H1 (cell line): Measurements from ENCODE around the gene LAMTOR5. TPM values are rescaled to one million over a fixed set of nuclear protein-coding genes. Genes with fewer than 3 reads are reported as not detected.
"Not testable (repeated sequence)": the region's sequence is repeated elsewhere in the genome, so short reads cannot be mapped to it uniquely, and the experiment has no call there.

Experiments
- CTCF ChIA-PET: fragments of 300-600 bp; sonication (Branson Sonifier 250); formaldehyde crosslinking; loops from one replicate; lab custom pipeline; 2021; ENCODE audit not compliant: partially characterized antibody; lab: Charles Lee
- POLR2A ChIA-PET: fragments of 300-600 bp; sonication (Branson Sonifier 250); formaldehyde crosslinking; loops from one replicate; lab custom pipeline; 2021; ENCODE audit warnings: inconsistent platforms; ENCODE audit not compliant: partially characterized antibody; lab: Charles Lee
- DNase-seq, 2 experiments: peaks; one replicate each; pipeline versions ENCODE4 v3.0.0 to v3.0.0-alpha.2; 2010 to 2022; ENCODE audit warnings: low spot score in 2 of 2, low read depth in 1 of 2, mixed read lengths in 1 of 2
- FAIRE-seq: peaks from 2 replicates; lab custom pipeline; 2011; peaks lifted over from hg19 to GRCh38; lab: Jason Lieb, UNC
- H2AFZ ChIP-seq: 2 replicates; pipeline ENCODE4 v1.8.1; 2012; ENCODE audit warnings: low read length, inconsistent platforms
- H2AK5ac ChIP-seq: 2 replicates; pipeline ENCODE4 v1.6.1; 2013; ENCODE audit warnings: low read depth, low read length
- H2BK120ac ChIP-seq: replicated peaks from 2 replicates; pipeline ENCODE3; 2013; ENCODE audit warnings: low read depth, low read length, inconsistent platforms
- H2BK12ac ChIP-seq: 2 replicates; pipeline ENCODE4 v1.6.1; 2013; ENCODE audit warnings: low read depth, low read length
- H2BK15ac ChIP-seq: 2 replicates; pipeline ENCODE4 v1.6.1; 2013; ENCODE audit warnings: low read length
- H2BK20ac ChIP-seq: 2 replicates; pipeline ENCODE4 v1.6.1; 2013; ENCODE audit warnings: low read length
- H2BK5ac ChIP-seq: 2 replicates; pipeline ENCODE4 v1.6.1; 2013; ENCODE audit warnings: low read depth, low read length
- H3K14ac ChIP-seq: 2 replicates; pipeline ENCODE4 v1.6.1; 2013; ENCODE audit warnings: inconsistent platforms; ENCODE audit not compliant: insufficient read length
- H3K18ac ChIP-seq: 2 replicates; pipeline ENCODE4 v1.6.1; 2013; ENCODE audit warnings: low read length; ENCODE audit errors: extremely low read depth
- H3K23ac ChIP-seq: 2 replicates; pipeline ENCODE4 v1.6.1; 2013; ENCODE audit warnings: inconsistent platforms; ENCODE audit not compliant: insufficient read length
- H3K23me2 ChIP-seq: 2 replicates; pipeline ENCODE4 v1.6.1; 2013; ENCODE audit warnings: low read depth, low read length
- H3K27ac ChIP-seq: 2 replicates; pipeline ENCODE4 v1.6.1; 2011; ENCODE audit warnings: low read depth, low read length, inconsistent platforms
- H3K27me3 ChIP-seq, 4 experiments: replicated peaks in 1 of 4; 1 replicate in 1 of 4; 2 replicates in 3 of 4; pipeline versions ENCODE4 v1.6.1 to v1.8.1; 2011 to 2013; ENCODE audit warnings: low read length in 3 of 4, mild to moderate bottlenecking in 3 of 4, inconsistent platforms in 2 of 4, mixed read lengths in 2 of 4, moderate library complexity in 1 of 4; ENCODE audit not compliant: control insufficient read depth in 3 of 4, insufficient read depth in 3 of 4; ENCODE audit errors: extremely low read depth in 1 of 4
- H3K36me3 ChIP-seq, 4 experiments: 2 replicates each; pipeline versions ENCODE4 v1.6.1 to v1.8.1; 2011 to 2013; ENCODE audit warnings: mild to moderate bottlenecking in 4 of 4, low read length in 3 of 4, moderate library complexity in 2 of 4, control low read depth in 1 of 4, inconsistent platforms in 1 of 4; ENCODE audit not compliant: insufficient read depth in 4 of 4, control insufficient read depth in 2 of 4
- H3K4ac ChIP-seq: replicated peaks from 2 replicates; pipeline ENCODE3; 2013; ENCODE audit warnings: low read length, low read depth, mixed read lengths, inconsistent platforms; ENCODE audit not compliant: insufficient read length
- H3K4me1 ChIP-seq, 4 experiments: replicated peaks in 1 of 4; 1 replicate in 1 of 4; 2 replicates in 3 of 4; pipeline versions ENCODE4 v1.6.1 to v1.8.1; 2011 to 2013; ENCODE audit warnings: low read length in 3 of 4, inconsistent platforms in 2 of 4, mixed read lengths in 1 of 4; ENCODE audit not compliant: insufficient read depth in 4 of 4, control insufficient read depth in 3 of 4
- H3K4me2 ChIP-seq, 2 experiments: 2 replicates each; pipeline versions ENCODE4 v1.6.1 to v1.8.1; 2011 to 2013; ENCODE audit warnings: low read depth in 2 of 2, low read length in 2 of 2, control low read depth in 1 of 2, inconsistent platforms in 1 of 2, mild to moderate bottlenecking in 1 of 2; ENCODE audit not compliant: insufficient read depth in 1 of 2
- H3K4me3 ChIP-seq, 4 experiments: fragments of 200-600, 300-600 bp in 1 of 4; sonication (generic), shearing (Covaris generic), sonication (Bioruptor Twin) in 1 of 4; 2 replicates each; pipeline versions ENCODE4 v1.5.1 to v1.8.1; 2011 to 2016; ENCODE audit warnings: low read length in 4 of 4, low read depth in 3 of 4, control low read depth in 2 of 4, inconsistent platforms in 2 of 4, mild to moderate bottlenecking in 2 of 4, mixed read lengths in 1 of 4, moderate library complexity in 1 of 4; ENCODE audit not compliant: insufficient read depth in 2 of 4; ENCODE audit errors: extremely low read depth in 1 of 4
- H3K56ac ChIP-seq: replicated peaks from 2 replicates; pipeline ENCODE3; 2013; ENCODE audit warnings: low read depth, mild to moderate bottlenecking, mixed read lengths, low read length, inconsistent platforms; ENCODE audit not compliant: insufficient read length
- H3K79me1 ChIP-seq: 2 replicates; pipeline ENCODE4 v1.6.1; 2013; ENCODE audit warnings: low read depth, low read length, control low read depth
- H3K79me2 ChIP-seq, 2 experiments: 2 replicates each; pipeline versions ENCODE4 v1.6.1 to v1.8.1; 2012 to 2013; ENCODE audit warnings: low read length in 2 of 2, mild to moderate bottlenecking in 2 of 2, inconsistent platforms in 1 of 2; ENCODE audit not compliant: insufficient read depth in 2 of 2, control insufficient read depth in 1 of 2
- H3K9ac ChIP-seq, 4 experiments: replicated peaks in 1 of 4; 1 replicate in 1 of 4; 2 replicates in 3 of 4; pipeline versions ENCODE4 v1.6.1 to v1.8.1; 2011 to 2013; ENCODE audit warnings: low read depth in 3 of 4, low read length in 3 of 4, control low read depth in 2 of 4, mild to moderate bottlenecking in 2 of 4, moderate library complexity in 2 of 4, inconsistent platforms in 1 of 4; ENCODE audit errors: extremely low read depth in 1 of 4
- H3K9me3 ChIP-seq, 2 experiments: 2 replicates each; pipeline versions ENCODE4 v1.6.1 to v1.8.1; 2012 to 2013; ENCODE audit warnings: mild to moderate bottlenecking in 2 of 2, moderate library complexity in 2 of 2, control low read depth in 1 of 2, inconsistent platforms in 1 of 2, low read depth in 1 of 2, low read length in 1 of 2, mixed read lengths in 1 of 2; ENCODE audit not compliant: insufficient read depth in 2 of 2
- H4K20me1 ChIP-seq, 2 experiments: replicated peaks in 1 of 2; 2 replicates each; pipeline versions ENCODE3 to v1.8.1; 2011 to 2013; ENCODE audit warnings: inconsistent platforms in 2 of 2, low read length in 2 of 2, mild to moderate bottlenecking in 1 of 2; ENCODE audit not compliant: insufficient read depth in 2 of 2, control insufficient read depth in 1 of 2
- H4K5ac ChIP-seq: 2 replicates; pipeline ENCODE4 v1.6.1; 2013; ENCODE audit warnings: low read length, low read depth, mixed read lengths, inconsistent platforms; ENCODE audit not compliant: insufficient read length
- H4K8ac ChIP-seq: 2 replicates; pipeline ENCODE4 v1.8.0; 2013; ENCODE audit warnings: mild to moderate bottlenecking, moderate library complexity, low read length, inconsistent platforms; ENCODE audit not compliant: insufficient read depth; ENCODE audit errors: extremely low read depth
- H4K91ac ChIP-seq: replicated peaks from 2 replicates; pipeline ENCODE3; 2013; ENCODE audit warnings: low read length, mixed read lengths, inconsistent platforms; ENCODE audit not compliant: insufficient read length
- WGBS, 2 experiments: shearing (Covaris generic) in 1 of 2; methylation state at CpG; one replicate each; pipeline versions ENCODE4 v1.1.6 to v1.1.7; 2013 to 2015; ENCODE audit warnings: low lambda C conversion rate in 2 of 2, mixed read lengths in 2 of 2, inconsistent platforms in 1 of 2, low coverage in 1 of 2, missing lambda C conversion rate in 1 of 2; ENCODE audit not compliant: insufficient replicate concordance in 2 of 2, insufficient coverage in 1 of 2, insufficient read length in 1 of 2; ENCODE audit errors: extremely low coverage in 1 of 2, missing lambda C conversion rate in 1 of 2; 5-methylcytosine and 5-hydroxymethylcytosine counted together
- polyA plus RNA-seq, 7 experiments: library from polyadenylated mRNA; depleted of rRNA in 3 of 7; stranded (reverse) in 5 of 7; unstranded in 2 of 7; fragments of >200 nt in 5 of 7; fragments of 200-250 nt in 2 of 7; gene quantifications; 1 replicate in 5 of 7; 2 replicates in 1 of 7; 4 replicates in 1 of 7; pipeline versions ENCODE4 v1.2.1 to v1.2.3, GENCODE V29; 2011 to 2013; ENCODE audit warnings: missing spikeins in 2 of 7, mixed read lengths in 2 of 7
- total RNA-seq: library from RNA; stranded (reverse); fragmentation: NEBNext Ultra II Directional; extraction: Animal tissue kit (Norgen Biotek cat#: 25700); gene quantifications from 2 replicates; pipeline ENCODE4 v1.2.1, GENCODE V29; 2021

LAMTOR5 gene
- total and polyA plus RNA-seq, 2 of the 8 experiments (the other 6 are each of a cell fraction or from before 2014, with no cell fraction given), result 84.4 to 297 TPM

GRCh38 chr1:110439873-110440272 is 32.4 kb upstream of the LAMTOR5 start:
- H4K20me1 ChIP-seq, H3K36me3 ChIP-seq, H3K56ac ChIP-seq, H3K27me3 ChIP-seq, H4K8ac ChIP-seq, H3K9me3 ChIP-seq, H3K23me2 ChIP-seq, H2BK15ac ChIP-seq, H3K23ac ChIP-seq, H2BK20ac ChIP-seq, H2AFZ ChIP-seq, H3K79me1 ChIP-seq, H3K4me1 ChIP-seq, H2AK5ac ChIP-seq, DNase-seq, H3K18ac ChIP-seq, H3K4ac ChIP-seq, H2BK5ac ChIP-seq, H3K79me2 ChIP-seq, H3K14ac ChIP-seq, H3K9ac ChIP-seq, H2BK120ac ChIP-seq, H3K27ac ChIP-seq, H3K4me3 ChIP-seq, H4K5ac ChIP-seq, H3K4me2 ChIP-seq, FAIRE-seq, H2BK12ac ChIP-seq, H4K91ac ChIP-seq: not testable (repeated sequence)
- POLR2A ChIA-PET, result interaction anchor here (1.2 kb wide), 1 partner anchor 141 kb away, joined by 3 read pairs; no protein-coding TSS in a partner anchor
- CTCF ChIA-PET, result interaction anchor here (1.2 to 35.1 kb wide), 5 partner anchors 10 to 127 kb away, joined by 3 to 828 read pairs (median 12); partner anchors contain the start of genes LAMTOR5 and PROK1
- WGBS, 2 experiments, result 74% methylated on average over 3 of the region's 3 CpGs; no CpG with 5 or more reads in 1 of the 2 experiments
